ENCODE measurements around the gene ADGRG1.

GRCh38 chr16:57645169-57645568 is 16.7 kb downstream of the ADGRG1 start:
- TF ChIP-seq POLR2A (IDR thresholded peaks at IDR 0.05) (no peak), CTCF (IDR thresholded peaks at IDR 0.05) (no peak)
